Neural crest cell (in vitro differentiated cells): ENCODE results near the gene SORCS2. TPM values are rescaled to one million over a fixed set of nuclear protein-coding genes. Genes with fewer than 3 reads are reported as not detected.
A peak's percentile ranks its signal among the peaks of the same experiment; 100 is the strongest.

ENCODE experiments used
- DNase-seq: peaks from one replicate; pipeline ENCODE4 v3.0.0; 2021; ENCODE audit warnings: low read depth, mixed read lengths, low spot score
- H3K27ac Mint-ChIP-seq: one replicate; pipeline ENCODE4 v1.8.0; 2021; ENCODE audit warnings: mild to moderate bottlenecking, mixed read lengths; ENCODE audit not compliant: unreplicated experiment
- H3K27me3 Mint-ChIP-seq: 2 replicates; pipeline ENCODE4 v1.8.0; 2021; ENCODE audit warnings: low read depth, mild to moderate bottlenecking, mixed read lengths
- H3K36me3 Mint-ChIP-seq: 2 replicates; pipeline ENCODE4 v1.8.0; 2021; ENCODE audit warnings: low read depth, mild to moderate bottlenecking, mixed read lengths
- H3K4me1 Mint-ChIP-seq: 2 replicates; pipeline ENCODE4 v1.8.0; 2021; ENCODE audit warnings: mixed read lengths
- H3K4me3 Mint-ChIP-seq: one replicate; pipeline ENCODE4 v1.8.0; 2021; ENCODE audit warnings: mild to moderate bottlenecking, mixed read lengths
- H3K9me3 Mint-ChIP-seq: 2 replicates; pipeline ENCODE4 v1.8.0; 2021; ENCODE audit warnings: mixed read lengths
- total RNA-seq: library from RNA; stranded (reverse); gene quantifications from 2 replicates; pipeline ENCODE4 v1.2.1, GENCODE V29; 2021
- TF ChIP-seq, protein P1 (sequence below): fragments of 200-600 bp; sonication (generic); conservative IDR thresholded peaks from 2 replicates; pipeline ENCODE4 v1.5.0; 2021; ENCODE audit warnings: antibody characterized with exemption, mild to moderate bottlenecking

The SORCS2 gene
- total RNA-seq, 1 donor from 2014 or later: 1.1 TPM

DNA sequence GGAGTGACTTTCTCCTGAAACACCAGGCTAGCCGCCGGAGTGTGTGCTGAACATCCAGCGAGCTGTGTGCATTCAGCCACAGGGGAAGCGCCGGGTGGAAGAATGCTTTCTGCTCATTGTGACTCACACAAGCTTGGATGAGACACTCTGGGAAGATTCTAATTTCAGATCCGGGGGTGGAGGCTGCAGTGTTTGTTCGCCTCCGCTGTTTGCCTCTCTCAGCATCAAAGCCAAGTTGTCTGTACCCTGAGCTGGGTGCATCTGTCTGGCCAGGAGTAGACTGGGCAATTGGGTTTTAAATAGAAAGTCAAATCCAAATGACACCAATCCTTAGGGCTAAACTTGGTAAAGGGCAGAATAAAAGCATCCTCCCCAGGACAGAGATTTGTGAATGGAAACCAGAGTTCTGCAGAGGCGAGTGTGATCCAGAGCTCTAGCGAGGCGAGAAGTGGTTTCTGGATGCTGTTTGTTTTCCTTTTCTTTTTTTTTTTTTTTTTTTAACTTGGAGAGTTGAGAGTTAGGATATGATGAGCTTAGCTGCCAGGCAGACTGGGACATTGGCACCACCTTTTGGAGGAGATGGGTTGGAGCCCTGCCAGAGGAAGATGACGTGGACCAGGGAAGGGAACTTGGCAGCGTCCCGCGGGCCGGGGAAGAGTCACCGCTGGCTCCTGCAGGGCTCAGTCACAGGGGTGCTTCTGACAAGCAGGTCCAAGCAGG is 438.4 kb downstream of the SORCS2 start:
- no peak overlapping the region for H3K27ac Mint-ChIP-seq
- no peak overlapping the region for H3K4me3 Mint-ChIP-seq
- H3K9me3 Mint-ChIP-seq: no peaks in the 10 kb centered on the region
- H3K36me3 Mint-ChIP-seq: no peaks in the 10 kb centered on the region
- peaks cover 16% of the 10 kb centered on the region for H3K4me1 Mint-ChIP-seq
- peaks cover 5% of the 10 kb centered on the region for H3K27me3 Mint-ChIP-seq
- TF ChIP-seq, protein P1, sequence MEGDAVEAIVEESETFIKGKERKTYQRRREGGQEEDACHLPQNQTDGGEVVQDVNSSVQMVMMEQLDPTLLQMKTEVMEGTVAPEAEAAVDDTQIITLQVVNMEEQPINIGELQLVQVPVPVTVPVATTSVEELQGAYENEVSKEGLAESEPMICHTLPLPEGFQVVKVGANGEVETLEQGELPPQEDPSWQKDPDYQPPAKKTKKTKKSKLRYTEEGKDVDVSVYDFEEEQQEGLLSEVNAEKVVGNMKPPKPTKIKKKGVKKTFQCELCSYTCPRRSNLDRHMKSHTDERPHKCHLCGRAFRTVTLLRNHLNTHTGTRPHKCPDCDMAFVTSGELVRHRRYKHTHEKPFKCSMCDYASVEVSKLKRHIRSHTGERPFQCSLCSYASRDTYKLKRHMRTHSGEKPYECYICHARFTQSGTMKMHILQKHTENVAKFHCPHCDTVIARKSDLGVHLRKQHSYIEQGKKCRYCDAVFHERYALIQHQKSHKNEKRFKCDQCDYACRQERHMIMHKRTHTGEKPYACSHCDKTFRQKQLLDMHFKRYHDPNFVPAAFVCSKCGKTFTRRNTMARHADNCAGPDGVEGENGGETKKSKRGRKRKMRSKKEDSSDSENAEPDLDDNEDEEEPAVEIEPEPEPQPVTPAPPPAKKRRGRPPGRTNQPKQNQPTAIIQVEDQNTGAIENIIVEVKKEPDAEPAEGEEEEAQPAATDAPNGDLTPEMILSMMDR: no peak
- DNase-seq: no peak

DNA sequence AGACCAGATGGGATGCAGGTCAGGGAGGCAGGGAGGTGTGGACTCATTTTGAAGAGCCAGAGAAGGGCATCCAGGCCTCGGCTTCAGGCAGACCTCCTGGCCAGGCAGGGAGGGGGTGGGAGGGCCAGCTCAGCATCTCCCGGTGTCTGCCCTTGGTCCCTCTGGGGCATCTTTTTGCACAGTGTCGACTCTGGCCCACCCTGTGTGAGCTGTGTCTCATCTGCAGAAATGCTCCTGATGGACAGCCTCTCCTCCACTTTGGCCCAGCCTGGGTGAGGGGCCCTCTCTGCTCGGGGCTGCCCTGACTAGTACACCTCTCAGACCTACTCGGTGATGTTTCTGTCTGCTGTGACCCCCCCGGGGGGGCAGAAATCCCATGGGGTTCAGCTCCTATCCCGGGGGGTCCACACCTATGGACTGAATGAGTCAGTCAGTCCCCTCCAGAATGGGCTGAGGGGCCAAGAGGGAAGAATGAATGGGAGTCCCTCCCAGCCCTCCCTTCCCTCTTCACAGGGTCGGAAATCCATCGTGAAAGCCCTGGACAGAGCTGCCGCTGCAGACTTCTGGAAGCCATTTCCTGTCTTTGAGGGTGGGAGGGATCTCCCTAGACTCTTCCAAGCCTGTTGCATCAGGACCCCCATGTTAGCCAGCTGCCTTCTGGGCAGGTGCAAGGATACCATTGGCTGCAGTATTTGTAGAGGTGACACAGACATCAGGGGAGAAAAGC is 439.1 kb downstream of the SORCS2 start:
- no peak for DNase-seq
- H3K4me3 Mint-ChIP-seq: no peak overlapping the region
- TF ChIP-seq, protein P1: no peak
- H3K9me3 Mint-ChIP-seq: no peaks in the 10 kb centered on the region
- peaks cover 5% of the 10 kb centered on the region for H3K27me3 Mint-ChIP-seq
- H3K36me3 Mint-ChIP-seq: no peaks in the 10 kb centered on the region
- H3K27ac Mint-ChIP-seq: no peak overlapping the region
- peaks cover 16% of the 10 kb centered on the region for H3K4me1 Mint-ChIP-seq

DNA sequence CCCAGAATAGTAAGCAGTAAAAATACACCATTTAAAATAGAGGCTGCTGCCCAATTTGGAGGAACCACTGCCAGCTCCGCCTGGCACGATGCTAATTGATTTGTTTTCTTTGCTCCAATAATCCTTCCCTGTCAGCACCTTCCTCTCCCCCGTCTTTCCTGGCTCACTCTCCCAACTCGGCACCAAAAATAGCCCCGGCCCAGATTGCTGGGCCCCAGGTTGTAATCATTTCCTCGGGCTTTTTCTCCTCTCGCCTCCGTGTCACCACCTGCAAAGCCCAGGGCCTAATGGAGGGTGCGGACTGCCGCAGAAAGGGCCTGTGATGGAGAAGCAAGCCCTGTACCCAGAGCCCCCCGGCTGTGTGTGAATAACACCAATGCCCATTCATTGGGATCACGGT is 440.0 kb downstream of the SORCS2 start:
- H3K4me3 Mint-ChIP-seq: no peak overlapping the region
- H3K4me1 Mint-ChIP-seq: peaks cover 16% of the 10 kb centered on the region
- peaks cover 5% of the 10 kb centered on the region for H3K27me3 Mint-ChIP-seq
- TF ChIP-seq, protein P1: no peak
- H3K27ac Mint-ChIP-seq: no peak overlapping the region
- no peak for DNase-seq
- no peaks in the 10 kb centered on the region for H3K36me3 Mint-ChIP-seq
- no peaks in the 10 kb centered on the region for H3K9me3 Mint-ChIP-seq

DNA sequence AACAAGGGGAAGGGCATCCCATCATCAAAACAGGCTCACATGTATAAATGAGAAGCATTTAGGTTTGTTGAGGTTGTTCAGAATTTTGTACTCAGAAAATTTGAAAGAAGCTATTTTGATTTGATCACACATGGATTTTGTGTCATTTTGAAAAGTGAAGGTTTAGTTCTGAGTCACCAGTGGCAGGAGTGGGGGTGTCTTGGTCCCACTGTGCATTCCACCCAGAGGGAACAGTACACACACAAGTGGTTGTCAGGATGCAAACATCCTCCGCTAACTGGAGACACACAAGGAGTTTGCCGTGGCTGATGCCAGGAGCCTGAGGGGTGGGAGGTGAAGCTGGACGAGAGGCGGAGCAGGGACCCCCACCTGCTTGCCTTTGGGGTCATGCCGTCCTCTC is 440.6 kb downstream of the SORCS2 start:
- Mint-ChIP-seq H3K9me3 (no peaks in the 10 kb centered on the region), H3K4me1 (peaks cover 16% of the 10 kb centered on the region), H3K27ac (no peak overlapping the region)

DNA sequence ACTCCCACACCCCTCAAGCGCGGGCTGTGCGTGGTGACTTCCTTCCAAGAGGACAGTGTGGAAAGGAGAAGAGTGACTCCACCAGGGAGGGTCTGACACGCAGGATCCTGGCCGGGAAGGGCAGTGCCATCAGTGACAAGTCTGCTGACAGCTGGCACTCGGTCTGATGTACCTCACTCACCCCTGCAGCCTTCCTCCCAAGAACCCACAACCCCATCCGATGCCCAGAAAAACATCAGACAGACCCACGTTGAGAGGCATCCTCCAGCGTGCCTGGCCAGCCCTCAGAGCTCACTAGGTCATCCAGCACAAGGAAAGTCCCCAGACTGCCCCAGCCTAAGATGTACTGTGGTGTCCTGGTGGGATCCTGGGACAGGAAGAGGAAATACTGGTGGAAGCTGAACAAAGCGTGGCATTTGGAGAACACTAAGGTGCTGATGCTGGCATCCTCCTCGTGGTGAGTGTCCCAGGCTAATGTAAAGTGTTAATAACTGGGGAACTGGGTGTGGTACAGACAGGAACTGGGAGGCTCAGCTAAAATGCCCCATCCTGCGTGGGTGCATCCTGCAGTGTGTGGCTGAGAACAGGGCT is 442.4 kb downstream of the SORCS2 start:
- TF ChIP-seq, protein P1: no peak
- no peak for DNase-seq
- H3K27me3 Mint-ChIP-seq: peaks cover 5% of the 10 kb centered on the region
- H3K36me3 Mint-ChIP-seq: no peaks in the 10 kb centered on the region
- peak overlapping the region; percentile 22 for H3K27ac Mint-ChIP-seq
- H3K4me3 Mint-ChIP-seq: no peak overlapping the region
- peaks cover 13% of the 10 kb centered on the region for H3K4me1 Mint-ChIP-seq
- no peaks in the 10 kb centered on the region for H3K9me3 Mint-ChIP-seq

More for the DNA sequence above, 440.6 kb downstream of the SORCS2 start:
- Mint-ChIP-seq H3K27me3 (peaks cover 5% of the 10 kb centered on the region), H3K36me3 (no peaks in the 10 kb centered on the region), H3K4me3 (no peak overlapping the region)
- DNase-seq: no peak
- TF ChIP-seq, protein P1: no peak
